22Rv1 (cell line): Measurements from ENCODE around the gene NDUFA13.

Experiments
- ZFX ChIP-seq: fragments of 450-650 bp; IDR thresholded peaks from 2 replicates; pipeline ENCODE4 v1.6.1; 2017; ENCODE audit warnings: antibody characterized with exemption, borderline replicate concordance
- TF ChIP-seq, protein P1 (sequence below): fragments of 450-650 bp; IDR thresholded peaks from 2 replicates; pipeline ENCODE4 v1.5.1; 2017; ENCODE audit warnings: mild to moderate bottlenecking

DNA sequence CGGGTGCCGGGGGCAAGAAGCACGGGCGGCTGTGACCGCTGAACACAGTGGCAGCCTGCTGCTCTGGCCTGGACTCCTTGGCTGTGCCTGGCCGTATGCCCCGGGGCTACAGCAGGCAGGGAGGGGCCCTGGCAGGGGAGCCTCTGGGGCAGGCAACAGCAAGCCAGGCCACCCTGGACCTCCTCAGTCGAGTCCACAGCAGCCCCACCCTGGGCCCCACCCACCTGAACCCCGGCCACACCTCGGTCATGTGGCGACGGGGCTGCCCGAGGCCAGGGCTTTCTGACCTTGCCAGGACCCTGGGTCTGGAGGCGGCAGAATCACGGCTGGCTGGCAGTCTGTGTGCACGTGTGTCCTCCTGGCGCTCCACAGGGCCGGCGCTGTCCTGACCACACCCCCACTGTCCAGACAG is 30.7 kb downstream of the NDUFA13 start:
- TF ChIP-seq, protein P1, sequence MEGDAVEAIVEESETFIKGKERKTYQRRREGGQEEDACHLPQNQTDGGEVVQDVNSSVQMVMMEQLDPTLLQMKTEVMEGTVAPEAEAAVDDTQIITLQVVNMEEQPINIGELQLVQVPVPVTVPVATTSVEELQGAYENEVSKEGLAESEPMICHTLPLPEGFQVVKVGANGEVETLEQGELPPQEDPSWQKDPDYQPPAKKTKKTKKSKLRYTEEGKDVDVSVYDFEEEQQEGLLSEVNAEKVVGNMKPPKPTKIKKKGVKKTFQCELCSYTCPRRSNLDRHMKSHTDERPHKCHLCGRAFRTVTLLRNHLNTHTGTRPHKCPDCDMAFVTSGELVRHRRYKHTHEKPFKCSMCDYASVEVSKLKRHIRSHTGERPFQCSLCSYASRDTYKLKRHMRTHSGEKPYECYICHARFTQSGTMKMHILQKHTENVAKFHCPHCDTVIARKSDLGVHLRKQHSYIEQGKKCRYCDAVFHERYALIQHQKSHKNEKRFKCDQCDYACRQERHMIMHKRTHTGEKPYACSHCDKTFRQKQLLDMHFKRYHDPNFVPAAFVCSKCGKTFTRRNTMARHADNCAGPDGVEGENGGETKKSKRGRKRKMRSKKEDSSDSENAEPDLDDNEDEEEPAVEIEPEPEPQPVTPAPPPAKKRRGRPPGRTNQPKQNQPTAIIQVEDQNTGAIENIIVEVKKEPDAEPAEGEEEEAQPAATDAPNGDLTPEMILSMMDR, result no peak
- TF ChIP-seq ZFX, result no peak
